Amygdala (tissue), 56 donors: Measurements from ENCODE around the gene ASB13.
"Not testable (repeated sequence)": the region's sequence is repeated elsewhere in the genome, so short reads cannot be mapped to it uniquely, and the experiment has no call there.

ENCODE experiments used
- DNase-seq, 56 donors: peaks; one replicate each; lab custom pipeline; 2025; lab: John Stamatoyannopoulos, UW

Gene ASB13

GRCh38 chr10:5593347-5593746, 73.0 kb downstream of the ASB13 start:
- DNase-seq, result not testable (repeated sequence)

GRCh38 chr10:5592070-5592469, 74.3 kb downstream of the ASB13 start:
- no peak for DNase-seq

GRCh38 chr10:5591336-5591824, 75.0 kb downstream of the ASB13 start:
- DNase-seq, result no peak

- no peak for DNase-seq
Observed at GRCh38 chr10:5590816-5591215, 75.6 kb downstream of the ASB13 start.

- DNase-seq, result no peak
Observed at GRCh38 chr10:5589661-5590511, 76.5 kb downstream of the ASB13 start.

GRCh38 chr10:5589011-5589660, 77.3 kb downstream of the ASB13 start:
- DNase-seq, result no peak
